HG03469 (cell line): ENCODE results near the gene SH3RF3.
"Not testable (repeated sequence)": the region's sequence is repeated elsewhere in the genome, so short reads cannot be mapped to it uniquely, and the experiment has no call there.

Experiments
- ATAC-seq: cut with Tn5 transposase; IDR thresholded peaks from one replicate; pipeline ENCODE4 v1.9.1; 2021; ENCODE audit warnings: mild to moderate bottlenecking, moderate library complexity, moderate number of reproducible peaks; ENCODE audit not compliant: unreplicated experiment

Gene SH3RF3

DNA sequence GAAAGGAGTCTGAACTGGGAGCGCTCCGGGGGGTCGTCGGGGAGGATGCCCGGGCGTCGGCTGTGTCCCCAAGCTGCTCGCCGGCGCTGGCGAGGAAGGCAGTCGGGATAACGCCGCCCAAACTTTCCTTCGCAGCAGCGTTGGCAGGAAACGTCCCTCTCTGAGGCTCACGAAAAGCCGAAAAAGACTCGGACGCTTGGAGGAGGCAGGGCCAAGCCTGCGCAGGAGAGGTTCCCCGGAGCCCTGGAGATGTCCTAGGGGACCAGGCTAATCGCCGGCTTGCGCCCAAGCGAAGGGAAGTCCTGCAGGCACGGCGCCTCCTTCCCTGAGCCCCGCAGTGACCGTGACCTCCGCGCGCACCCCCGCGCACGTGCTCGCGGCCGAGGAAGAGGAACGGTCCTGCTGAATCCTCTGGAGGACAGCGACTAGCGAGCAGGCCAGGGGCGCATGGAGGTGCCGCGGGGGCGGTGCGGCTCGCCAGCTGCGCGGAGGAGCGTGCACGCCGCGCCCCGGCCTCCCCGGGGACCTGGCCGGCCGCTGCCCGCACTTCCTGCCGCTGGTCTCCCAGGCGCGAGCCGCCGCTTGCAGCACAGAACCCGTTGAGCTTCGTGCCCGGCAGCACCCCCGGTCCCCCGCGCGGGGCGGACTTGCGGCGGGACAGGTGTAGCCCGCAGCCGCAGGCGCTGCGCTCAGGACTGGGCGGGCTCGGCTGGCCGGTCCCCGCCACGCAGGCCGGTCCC is at the start of gene SH3RF3:
TSS of gene SH3RF3 (plus strand) at position 590 of the 740 bp plus-strand sequence.
- ATAC-seq = no peak

DNA sequence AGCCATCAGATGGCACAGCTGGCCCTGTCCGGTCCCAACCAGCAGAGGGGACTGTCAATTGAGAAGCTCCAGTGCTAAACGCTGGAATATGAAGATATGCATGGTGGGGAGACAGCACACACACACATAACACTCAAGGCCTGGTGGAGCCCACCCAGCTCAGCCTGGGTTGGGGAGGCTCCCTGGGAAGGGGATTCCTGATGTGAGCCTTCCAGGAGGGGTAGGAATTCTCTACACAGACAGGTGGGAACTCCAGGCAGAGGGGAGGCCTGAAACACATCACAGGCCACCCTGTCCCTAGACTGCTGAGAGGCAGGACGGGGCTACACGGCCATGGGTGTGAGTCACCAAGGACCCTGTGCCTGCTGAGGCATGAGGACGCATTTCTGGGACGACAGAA is 49.4 kb upstream of the SH3RF3 start:
- ATAC-seq = no peak

DNA sequence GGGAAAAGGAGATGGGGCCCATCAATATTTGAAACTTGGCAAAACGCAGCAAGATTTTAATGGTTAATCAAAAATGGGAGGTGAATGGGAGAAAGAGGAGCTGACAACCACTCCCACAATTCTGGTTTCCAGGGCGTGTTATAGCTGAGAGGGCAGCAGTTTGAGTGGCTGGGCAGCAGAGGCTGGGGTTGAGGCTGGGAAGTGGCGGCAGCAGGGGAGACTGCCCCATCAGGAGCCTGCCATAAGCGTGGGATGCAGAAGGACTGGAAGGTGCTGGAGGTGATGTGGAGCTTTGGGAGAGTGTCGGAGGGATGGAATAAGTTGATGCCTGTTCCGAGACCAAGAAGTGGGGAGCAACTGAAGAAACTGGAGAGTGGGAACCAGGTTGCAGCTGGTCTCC is 48.9 kb upstream of the SH3RF3 start:
- ATAC-seq = no peak

DNA sequence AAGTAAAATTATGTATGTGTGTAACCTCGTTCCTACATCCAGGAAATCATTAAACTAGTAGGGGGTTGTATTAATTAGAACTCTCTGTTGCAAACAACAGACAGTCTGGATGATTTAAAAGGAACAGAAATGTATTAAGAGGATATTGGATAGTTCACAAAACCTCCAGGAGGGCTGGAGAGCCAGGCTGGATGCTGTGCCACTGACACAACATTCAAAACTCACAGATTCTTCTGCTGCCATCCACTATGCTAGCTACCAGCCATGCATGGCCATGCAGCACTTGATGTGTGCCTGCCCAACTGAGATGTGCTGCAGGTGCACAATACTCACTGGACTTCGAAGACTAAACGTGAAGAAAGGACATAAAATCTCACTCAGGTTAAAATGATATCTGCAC is 48.2 kb upstream of the SH3RF3 start:
- ATAC-seq = no peak

DNA sequence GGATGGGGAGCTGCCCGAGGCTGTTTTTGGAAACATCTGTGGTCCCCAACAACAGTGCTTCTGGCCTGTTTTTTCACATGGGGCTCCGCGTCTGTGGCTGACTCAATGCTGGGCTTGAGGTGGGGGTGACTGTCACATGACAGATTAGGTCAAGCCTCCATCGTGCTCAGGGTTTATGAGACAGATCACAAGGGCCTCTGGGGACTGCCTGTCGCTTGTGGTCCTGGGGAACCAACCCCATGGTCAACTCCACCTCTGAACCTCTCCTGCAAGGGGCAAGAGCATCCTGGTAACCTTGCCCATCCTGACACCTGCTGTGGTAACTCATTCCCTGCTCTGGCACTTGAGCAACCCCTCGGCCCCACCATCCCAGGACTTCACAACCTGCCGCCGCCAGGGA is 47.6 kb upstream of the SH3RF3 start:
- ATAC-seq = no peak

DNA sequence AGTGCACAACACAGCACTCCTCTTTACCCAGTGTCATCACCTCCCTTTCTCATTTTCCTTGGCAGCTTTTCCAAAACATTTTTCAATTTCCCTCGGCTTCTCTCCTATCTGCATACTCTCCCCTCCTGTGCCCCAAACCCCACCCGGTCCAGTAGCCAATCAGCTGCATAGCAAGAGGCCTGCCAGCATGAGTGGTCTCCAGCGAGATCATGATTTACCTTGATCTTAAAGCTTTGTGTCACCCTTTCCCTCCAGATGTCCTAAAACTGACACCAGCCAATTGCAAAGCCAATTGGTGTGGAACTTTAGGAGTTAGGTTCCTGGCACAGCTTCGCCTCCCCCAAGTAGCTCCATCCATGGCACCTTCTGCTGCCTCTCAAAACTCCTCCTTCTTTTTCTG is 45.2 kb upstream of the SH3RF3 start:
- no peak for ATAC-seq

DNA sequence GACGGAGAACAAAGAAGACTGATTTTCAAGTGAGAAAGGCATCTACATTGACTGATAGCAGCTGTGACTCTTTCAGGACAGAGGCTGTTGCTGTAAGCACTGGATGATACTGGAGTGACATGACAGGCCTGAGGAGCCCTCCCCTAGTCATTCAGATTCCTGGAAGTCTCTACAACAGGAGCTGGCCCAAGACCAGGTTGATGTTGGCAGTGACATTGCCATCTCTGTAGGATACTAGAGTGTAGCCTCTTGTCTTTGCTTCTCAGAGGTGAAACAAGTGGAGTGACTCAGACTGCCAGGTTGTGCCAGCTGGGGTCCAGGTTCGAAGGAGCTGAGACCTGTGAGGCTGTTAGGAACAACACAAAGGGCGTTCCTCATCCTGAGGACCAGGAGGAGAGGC is 44.7 kb upstream of the SH3RF3 start:
- no peak for ATAC-seq

DNA sequence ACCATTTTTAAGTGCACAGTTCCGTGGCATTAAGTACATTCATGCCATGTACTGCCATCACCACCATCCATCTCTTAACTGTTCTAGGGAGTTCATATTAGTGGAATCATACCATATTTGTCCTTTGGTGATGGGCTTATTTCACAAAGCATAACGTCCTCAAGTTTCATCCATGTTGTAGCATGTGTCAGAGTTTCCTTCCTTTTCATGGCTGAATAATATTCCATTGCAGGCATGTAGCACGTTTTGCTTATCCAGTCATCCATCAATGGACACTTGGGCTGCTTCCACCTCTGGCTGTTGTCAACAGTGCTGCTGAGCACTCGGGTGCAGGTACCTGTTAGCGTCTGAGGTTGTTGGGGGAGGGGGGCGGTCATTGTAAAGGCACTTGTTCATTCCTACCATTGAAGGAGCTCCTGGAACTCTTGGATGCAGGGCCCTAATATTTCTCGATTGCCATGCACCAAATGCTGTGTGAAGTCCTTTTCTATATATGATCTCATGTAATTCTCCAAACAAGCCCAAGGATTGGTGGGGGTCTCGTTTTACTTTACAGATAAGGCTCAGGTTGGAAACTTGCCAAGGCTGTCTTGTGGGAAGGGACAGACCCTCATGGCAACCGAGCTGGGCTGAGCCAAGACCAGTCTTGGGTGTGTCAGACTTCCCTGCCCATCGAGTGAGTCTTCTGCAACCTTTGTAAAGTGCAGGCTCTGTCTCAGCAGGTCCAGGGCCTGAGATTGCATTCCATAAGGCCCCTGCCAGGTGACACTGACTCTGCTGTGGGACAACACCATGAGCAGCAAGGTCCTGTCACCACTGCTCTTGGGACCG is 42.9 kb upstream of the SH3RF3 start:
- ATAC-seq = no peak

DNA sequence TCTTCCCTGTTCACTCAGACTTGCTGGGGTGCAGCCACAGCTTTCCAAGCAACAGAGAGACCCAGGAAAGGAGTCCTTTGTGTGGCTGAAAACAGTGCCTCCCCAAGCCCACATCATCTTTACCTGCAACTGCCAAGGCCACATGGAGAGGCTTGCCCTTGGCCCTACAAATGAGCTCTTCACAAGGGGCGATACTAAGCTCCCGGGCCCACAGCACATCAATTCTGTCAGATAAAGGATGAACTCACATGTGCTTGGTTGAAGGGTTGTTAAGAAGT is 42.3 kb upstream of the SH3RF3 start:
- no peak for ATAC-seq

DNA sequence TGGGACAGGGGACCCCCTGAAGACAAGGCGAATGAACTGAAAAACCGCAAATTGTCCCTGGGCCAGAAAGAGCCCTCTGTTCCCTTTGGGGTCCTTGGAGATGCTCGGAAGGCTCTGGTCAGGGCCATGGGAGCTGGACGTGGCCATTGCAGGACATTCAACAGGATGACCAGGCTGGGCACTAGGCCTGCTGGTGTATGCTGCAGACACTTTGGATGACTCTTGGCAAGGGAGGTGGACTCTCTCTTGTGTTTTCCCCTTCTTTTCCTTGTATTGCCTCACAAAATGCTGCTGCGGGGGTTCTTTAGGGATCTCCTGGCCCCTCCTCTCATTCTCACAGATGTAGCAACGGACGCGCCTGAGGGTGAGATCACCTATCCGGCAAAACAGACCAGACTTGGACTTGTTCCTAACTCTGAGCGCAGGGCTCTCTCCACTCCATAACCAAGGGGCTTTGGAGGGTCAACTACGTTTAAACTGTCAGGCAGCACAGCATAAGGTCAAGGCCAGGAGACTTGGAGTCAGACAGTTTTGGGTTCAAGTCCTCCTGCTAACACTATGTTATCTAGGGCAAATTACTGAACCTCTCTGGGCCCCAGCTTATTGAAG is 41.8 kb upstream of the SH3RF3 start:
- ATAC-seq = no peak

DNA sequence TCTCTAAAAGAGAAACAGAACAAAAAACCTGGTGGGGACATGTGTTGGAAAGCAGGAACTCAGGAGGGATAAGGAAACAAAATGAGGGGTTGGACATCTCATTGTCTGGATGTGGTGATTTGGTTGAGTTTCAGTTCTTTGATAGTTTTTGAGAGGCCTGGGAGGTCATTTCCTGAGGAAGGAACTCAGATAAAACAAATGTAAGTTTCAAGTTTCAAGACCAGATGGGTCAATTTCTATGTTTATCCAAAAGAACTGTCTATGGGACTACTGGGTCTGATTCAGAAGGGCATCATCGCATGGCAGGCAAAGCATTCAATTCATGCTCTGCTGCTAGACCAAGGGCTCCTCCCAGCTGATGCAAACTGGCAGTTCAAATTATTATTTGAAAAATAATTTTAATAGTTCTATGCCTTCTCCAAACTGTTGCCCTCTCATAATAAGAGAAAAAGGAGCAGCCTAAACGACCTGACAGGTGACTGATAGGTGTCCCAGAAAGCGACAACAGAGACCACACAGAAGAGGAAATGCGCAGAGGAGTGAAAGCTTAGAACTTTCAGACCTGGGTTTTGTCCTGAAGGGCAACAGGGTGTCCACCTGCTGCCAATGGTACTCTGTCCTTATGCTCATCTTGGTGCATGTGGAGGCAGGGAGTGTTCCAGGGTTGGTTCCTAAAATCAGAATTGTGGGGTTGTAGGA is 39.3 kb upstream of the SH3RF3 start:
- no peak for ATAC-seq

DNA sequence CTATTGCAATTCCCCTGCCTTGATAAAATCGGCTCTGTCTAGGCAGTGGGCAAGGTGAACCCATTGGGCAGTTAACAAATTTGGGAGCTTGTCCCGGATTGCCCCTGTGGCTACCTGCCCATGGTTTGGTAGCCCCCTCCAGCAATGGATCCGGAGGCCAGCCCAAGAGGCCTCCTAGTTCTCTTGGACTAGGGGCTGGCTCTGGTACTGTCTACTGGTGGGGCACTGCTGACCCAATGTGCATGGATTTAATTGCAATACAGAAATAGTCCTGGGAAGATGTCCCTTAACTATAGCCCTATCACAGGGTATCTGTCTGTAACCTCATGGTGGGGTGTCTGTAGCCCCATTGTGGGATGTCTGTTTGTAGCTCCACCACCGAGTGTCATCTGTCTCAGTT is 37.5 kb upstream of the SH3RF3 start:
- ATAC-seq = no peak

DNA sequence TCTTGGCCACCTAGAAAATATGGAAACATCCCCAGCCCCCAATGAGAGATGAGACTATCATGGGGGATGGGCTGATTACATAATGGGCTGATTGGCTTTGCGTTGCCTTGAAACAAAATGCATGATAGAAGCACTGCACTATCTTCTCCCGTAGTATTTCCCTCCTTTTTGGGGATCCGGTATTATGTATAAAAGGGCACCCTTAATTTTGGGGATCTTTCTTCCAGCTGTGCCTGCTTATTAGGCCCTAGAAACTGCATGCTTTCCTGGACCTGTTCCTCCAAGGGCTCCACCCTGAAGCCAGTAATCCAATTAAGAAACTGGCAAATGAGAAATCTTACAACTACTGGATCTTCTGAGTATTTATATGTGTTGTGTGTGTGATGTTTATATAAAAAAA is 34.9 kb upstream of the SH3RF3 start:
- ATAC-seq = no peak

DNA sequence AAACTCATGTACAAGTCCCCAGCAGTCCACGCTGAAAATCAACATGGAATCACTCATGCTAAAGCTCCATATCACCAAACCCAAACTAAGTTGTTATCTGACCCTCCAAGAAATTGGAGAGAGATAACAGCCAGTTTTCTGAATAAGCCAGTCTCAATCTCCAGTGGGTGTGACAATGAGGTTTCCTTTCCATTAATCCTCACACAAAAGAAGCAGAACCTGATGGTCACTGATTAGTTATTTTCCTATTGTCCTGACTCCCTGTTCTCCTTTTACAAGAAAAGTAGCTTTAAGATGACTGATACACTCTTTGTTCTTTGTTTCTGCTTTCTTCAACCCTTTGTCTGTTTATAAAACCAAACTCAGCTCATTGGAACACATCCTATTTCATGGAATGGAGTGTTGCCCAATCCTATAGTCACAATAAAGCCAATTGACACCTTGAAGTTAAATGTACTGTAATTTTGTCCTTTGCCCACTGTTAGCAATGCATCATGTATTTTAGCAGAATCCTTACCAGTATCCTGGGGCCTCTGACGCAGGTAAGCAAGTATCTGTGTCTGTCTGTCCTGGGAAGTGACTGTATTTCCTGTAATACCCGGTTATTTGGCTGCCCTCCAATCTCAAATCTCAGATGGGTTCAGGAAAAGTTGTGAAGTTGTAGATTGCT is 30.6 kb upstream of the SH3RF3 start:
- no peak for ATAC-seq

DNA sequence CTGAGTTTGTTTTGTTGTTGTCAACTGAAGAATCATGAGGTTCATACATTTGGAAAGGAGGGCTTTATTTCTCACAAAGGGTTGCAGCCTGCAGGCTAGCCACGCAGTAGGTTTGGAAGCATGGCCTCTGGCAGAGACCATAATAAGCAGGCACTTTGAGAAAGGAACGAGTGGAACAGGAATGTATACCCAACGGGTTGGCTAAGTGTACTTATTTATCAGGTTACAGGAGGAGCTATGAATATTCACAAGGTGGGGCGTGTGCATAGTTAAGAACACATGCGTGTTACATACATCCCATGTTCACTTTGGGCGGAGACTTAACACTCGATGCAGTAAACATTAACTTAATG is 30.1 kb upstream of the SH3RF3 start:
- ATAC-seq = no peak

DNA sequence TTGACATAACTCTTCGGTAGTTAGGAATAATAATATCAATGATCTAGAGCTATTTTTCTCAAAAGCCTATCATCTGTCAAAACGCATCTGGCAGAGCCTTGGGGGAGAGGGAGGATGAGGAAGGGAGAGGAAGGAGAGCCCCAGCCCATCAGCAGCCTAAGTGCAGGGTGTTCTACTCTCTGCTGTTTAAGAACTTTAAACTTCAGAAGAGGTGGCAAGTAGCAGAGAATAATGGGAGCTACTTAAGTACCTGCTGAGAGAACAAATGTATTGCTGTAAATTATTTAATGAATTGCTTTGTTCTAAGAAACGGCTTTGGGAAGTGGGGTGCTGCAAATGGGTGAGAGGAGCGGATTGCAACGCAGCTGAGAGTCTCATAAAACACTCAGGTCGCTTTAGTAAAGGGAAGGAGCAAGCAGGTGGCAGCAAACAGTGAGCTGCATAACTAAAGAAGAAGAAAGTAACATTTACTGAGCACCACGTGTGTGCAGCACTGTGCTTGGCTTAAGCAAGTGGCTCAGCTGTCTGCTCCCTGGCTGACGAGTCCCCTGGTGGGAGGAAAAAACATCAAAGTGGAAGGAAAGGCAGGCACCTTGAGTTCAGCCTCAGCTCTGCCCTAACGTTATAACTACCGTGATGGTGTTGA is 26.3 kb upstream of the SH3RF3 start:
- no peak for ATAC-seq

DNA sequence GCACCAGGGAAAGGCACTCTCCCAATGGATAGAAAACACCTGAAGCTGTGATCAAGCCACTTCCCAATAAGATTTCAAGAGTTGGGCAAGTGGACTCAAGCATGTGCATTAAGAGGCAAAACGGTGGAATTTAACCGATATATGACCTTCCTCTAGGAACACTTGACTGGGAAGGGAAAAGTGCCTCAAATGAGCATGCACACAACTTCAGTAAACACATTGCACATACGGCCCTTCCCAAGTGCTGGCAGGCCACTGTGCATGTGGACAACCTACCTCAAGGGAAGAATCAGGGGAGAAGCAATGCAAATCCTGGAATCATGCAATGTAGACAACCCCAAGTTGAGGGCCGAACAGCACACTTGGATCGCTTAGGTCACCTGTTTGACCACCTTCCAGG is 23.9 kb upstream of the SH3RF3 start:
- no peak for ATAC-seq

DNA sequence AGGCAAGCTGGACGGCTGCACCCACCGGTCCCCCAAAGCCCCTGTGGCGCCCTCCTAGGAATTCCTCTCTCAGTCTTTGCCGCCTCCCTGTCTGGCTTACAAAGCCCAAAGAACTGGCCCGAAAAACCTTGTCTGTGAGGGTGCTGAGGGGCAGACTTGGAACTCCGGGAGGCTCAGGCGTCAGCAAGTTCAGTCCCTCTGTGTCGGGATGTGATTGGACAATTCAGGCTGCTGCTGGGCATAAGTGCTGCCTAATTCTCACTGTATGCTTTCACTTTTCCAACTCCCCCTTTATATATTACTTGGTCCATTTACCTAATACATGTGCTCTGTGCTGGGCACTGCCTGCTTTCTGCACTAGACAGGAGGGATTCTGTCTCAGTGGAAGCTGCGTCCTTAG is 20.3 kb upstream of the SH3RF3 start:
- no peak for ATAC-seq

DNA sequence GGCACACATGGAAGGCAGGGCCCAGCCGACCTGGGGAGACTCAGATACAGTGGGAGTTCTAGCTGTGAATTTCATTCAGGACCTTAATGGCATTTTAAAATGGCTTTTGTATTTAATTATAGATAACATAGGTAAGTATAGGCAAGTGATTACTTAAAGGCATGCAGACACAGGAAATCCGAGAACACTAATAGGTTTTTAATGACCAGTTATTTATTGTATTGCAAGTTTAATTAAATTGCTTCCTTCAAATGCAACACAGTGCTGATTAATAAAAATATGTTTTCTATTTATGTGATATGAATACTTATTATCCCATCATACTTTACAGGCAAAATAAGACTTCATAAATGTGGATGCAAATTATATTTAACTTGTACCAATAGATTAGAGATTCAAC is 19.7 kb upstream of the SH3RF3 start:
- no peak for ATAC-seq

DNA sequence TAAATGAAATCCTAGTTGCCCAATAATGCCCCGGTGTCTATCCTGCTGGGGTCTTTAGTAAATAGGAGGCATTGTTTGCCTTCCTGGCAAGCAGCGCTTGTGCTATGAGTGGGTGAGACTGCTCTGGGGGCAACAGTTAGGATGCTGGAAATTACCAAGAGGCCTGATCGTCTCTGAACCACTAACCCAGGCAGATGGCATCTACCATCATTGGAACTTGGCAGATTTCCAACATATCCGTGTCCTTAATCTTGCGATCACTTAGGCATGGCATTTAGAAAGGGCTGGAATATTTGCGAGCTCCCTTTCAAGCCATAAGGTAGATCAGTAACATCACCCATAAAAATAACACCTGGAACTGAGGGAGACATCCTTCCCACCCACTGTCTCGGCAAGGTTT is 18.8 kb upstream of the SH3RF3 start:
- ATAC-seq = no peak

DNA sequence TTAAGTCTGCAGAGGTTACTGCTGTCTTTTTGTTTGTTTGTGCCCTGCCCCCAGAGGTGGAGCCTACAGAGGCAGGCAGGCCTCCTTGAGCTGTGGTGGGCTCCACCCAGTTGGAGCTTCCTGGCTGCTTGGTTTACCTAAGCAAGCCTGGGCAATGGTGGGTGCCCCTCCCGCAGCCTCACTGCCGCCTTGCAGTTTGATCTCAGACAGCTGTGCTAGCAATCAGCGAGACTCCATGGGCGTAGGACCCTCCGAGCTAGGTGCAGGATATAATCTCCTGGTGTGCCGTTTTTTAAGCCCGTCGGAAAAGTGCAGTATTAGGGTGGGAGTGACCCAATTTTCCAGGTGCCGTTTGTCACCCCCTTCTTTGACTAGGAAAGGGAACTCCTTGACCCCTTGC is 11.8 kb upstream of the SH3RF3 start:
- ATAC-seq = not testable (repeated sequence)
